Activated CD4-positive, alpha-beta T cell treated with anti-CD3 and anti-CD28 coated beads for 24 hours (primary cell): ENCODE measurements around the gene PLCH1.
"Not testable (repeated sequence)": the region's sequence is repeated elsewhere in the genome, so short reads cannot be mapped to it uniquely, and the experiment has no call there.

Source experiments
- DNase-seq, 2 donors: peaks; one replicate each; pipeline ENCODE4 v3.0.0-alpha.2; 2020; ENCODE audit warnings: low read depth in 2 of 2

PLCH1 gene

GRCh38 chr3:155646669-155647068 is 98.2 kb downstream of the PLCH1 start:
- DNase-seq, result no peak

- no peak for DNase-seq
Measured at GRCh38 chr3:155646128-155646527, 98.7 kb downstream of the PLCH1 start.

GRCh38 chr3:155643581-155644165 is 101.2 kb downstream of the PLCH1 start:
- no peak for DNase-seq

GRCh38 chr3:155641956-155642355 is 102.9 kb downstream of the PLCH1 start:
- no peak for DNase-seq

GRCh38 chr3:155640098-155640497 is 104.8 kb downstream of the PLCH1 start:
- no peak for DNase-seq

GRCh38 chr3:155639462-155640055 is 105.3 kb downstream of the PLCH1 start:
- DNase-seq, result no peak

GRCh38 chr3:155638461-155638860 is 106.4 kb downstream of the PLCH1 start:
- DNase-seq, result not testable (repeated sequence)

- no peak for DNase-seq
Measured at GRCh38 chr3:155637567-155637966, 107.3 kb downstream of the PLCH1 start.

- no peak for DNase-seq
Measured at GRCh38 chr3:155635056-155635455, 109.8 kb downstream of the PLCH1 start.

GRCh38 chr3:155634121-155634719 is 110.7 kb downstream of the PLCH1 start:
- DNase-seq, result no peak

- no peak for DNase-seq
Measured at GRCh38 chr3:155631323-155632019, 113.4 kb downstream of the PLCH1 start.

- no peak for DNase-seq
Measured at GRCh38 chr3:155629556-155629955, 115.3 kb downstream of the PLCH1 start.

- DNase-seq, result no peak
Measured at GRCh38 chr3:155629056-155629455, 115.8 kb downstream of the PLCH1 start.

- DNase-seq, result not testable (repeated sequence)
Measured at GRCh38 chr3:155622647-155623046, 122.2 kb downstream of the PLCH1 start.

- not testable (repeated sequence) for DNase-seq
Measured at GRCh38 chr3:155620552-155620951, 124.3 kb downstream of the PLCH1 start.

GRCh38 chr3:155619118-155619915 is 125.6 kb downstream of the PLCH1 start:
- no peak for DNase-seq

- DNase-seq, result no peak
Measured at GRCh38 chr3:155618543-155618942, 126.3 kb downstream of the PLCH1 start.

GRCh38 chr3:155617346-155617925 is 127.4 kb downstream of the PLCH1 start:
- DNase-seq, result no peak

- not testable (repeated sequence) for DNase-seq
Measured at GRCh38 chr3:155615141-155615540, 129.7 kb downstream of the PLCH1 start.

- not testable (repeated sequence) for DNase-seq
Measured at GRCh38 chr3:155614410-155614809, 130.5 kb downstream of the PLCH1 start.

- no peak for DNase-seq
Measured at GRCh38 chr3:155611456-155611855, 133.4 kb downstream of the PLCH1 start.

- DNase-seq, result no peak
Measured at GRCh38 chr3:155609586-155609985, 135.3 kb downstream of the PLCH1 start.
